HepG2 (cell line): ENCODE measurements around the gene OST4. TPM values are rescaled to one million over a fixed set of nuclear protein-coding genes. Genes with fewer than 3 reads are reported as not detected.

Experiments used
- AGO1 ChIP-seq: fragments of 200-400 bp; formaldehyde crosslinking; IDR thresholded peaks from 2 replicates; pipeline ENCODE4 v1.6.1; 2017; ENCODE audit warnings: mild to moderate bottlenecking, low read depth, low read length, moderate library complexity; ENCODE audit not compliant: poor library complexity, severe bottlenecking
- DRAP1 ChIP-seq: IDR thresholded peaks from 2 replicates; pipeline ENCODE4 v1.6.1; 2016; ENCODE audit warnings: missing genetic modification reagents, missing compliant biosample characterization
- EED ChIP-seq: sonication (generic); formaldehyde crosslinking; IDR thresholded peaks from 2 replicates; pipeline ENCODE4 v1.5.0; 2020; ENCODE audit warnings: mild to moderate bottlenecking, missing genetic modification reagents
- HOXA9 ChIP-seq: sonication (generic); formaldehyde crosslinking; IDR thresholded peaks from 2 replicates; pipeline ENCODE4 v1.8.1; 2022; ENCODE audit warnings: missing genetic modification reagents, mild to moderate bottlenecking, moderate library complexity, borderline replicate concordance
- MAZ ChIP-seq, 2 experiments: sonication (generic) in 1 of 2; formaldehyde crosslinking in 1 of 2; IDR thresholded peaks; 2 replicates each; pipeline versions ENCODE4 v1.5.0 to v1.6.1; 2012 to 2020; ENCODE audit warnings: low read depth in 2 of 2, mild to moderate bottlenecking in 2 of 2, borderline replicate concordance in 1 of 2, improper control_type of control experiment in 1 of 2, low read length in 1 of 2, missing genetic modification reagents in 1 of 2, moderate library complexity in 1 of 2
- MED13 ChIP-seq: sonication (generic); formaldehyde crosslinking; IDR thresholded peaks from 2 replicates; pipeline ENCODE4 v1.5.0; 2020; ENCODE audit warnings: missing genetic modification reagents
- MTA3 ChIP-seq: sonication (generic); formaldehyde crosslinking; IDR thresholded peaks from 2 replicates; pipeline ENCODE4 v1.4.0; 2020; ENCODE audit warnings: missing genetic modification reagents
- NCOA2 ChIP-seq: sonication (generic); formaldehyde crosslinking; IDR thresholded peaks from 2 replicates; pipeline ENCODE4 v1.8.0; 2022; ENCODE audit warnings: inconsistent platforms
- NCOA5 ChIP-seq: sonication (generic); formaldehyde crosslinking; IDR thresholded peaks from 2 replicates; pipeline ENCODE4 v1.4.0; 2020; ENCODE audit warnings: missing genetic modification reagents
- POGK ChIP-seq: sonication (generic); formaldehyde crosslinking; conservative IDR thresholded peaks from 2 replicates; pipeline ENCODE4 v1.8.0; 2022; ENCODE audit warnings: mild to moderate bottlenecking, moderate library complexity, missing genetic modification reagents
- SIN3A ChIP-seq: IDR thresholded peaks from 2 replicates; pipeline ENCODE4 v1.6.1; 2011; ENCODE audit warnings: low read depth, mild to moderate bottlenecking, control low read depth, low read length, borderline replicate concordance
- SNAPC5 ChIP-seq: sonication (generic); formaldehyde crosslinking; IDR thresholded peaks from 2 replicates; pipeline ENCODE4 v1.8.1; 2023; ENCODE audit warnings: mild to moderate bottlenecking, missing genetic modification reagents, borderline replicate concordance
- SP4 ChIP-seq: sonication (generic); formaldehyde crosslinking; IDR thresholded peaks from 2 replicates; pipeline ENCODE4 v1.8.1; 2023; ENCODE audit warnings: mild to moderate bottlenecking, missing genetic modification reagents
- TIGD3 ChIP-seq: sonication (generic); formaldehyde crosslinking; IDR thresholded peaks from 2 replicates; pipeline ENCODE4 v1.5.1; 2020; ENCODE audit warnings: mild to moderate bottlenecking, missing genetic modification reagents, borderline replicate concordance
- ZKSCAN5 ChIP-seq: sonication (generic); formaldehyde crosslinking; IDR thresholded peaks from 2 replicates; pipeline ENCODE4 v1.5.1; 2020; ENCODE audit warnings: mild to moderate bottlenecking, missing genetic modification reagents
- ZNF180 ChIP-seq: sonication (generic); formaldehyde crosslinking; IDR thresholded peaks from 2 replicates; pipeline ENCODE4 v1.4.0; 2020; ENCODE audit warnings: low read depth, missing genetic modification reagents, borderline replicate concordance
- ZNF251 ChIP-seq: sonication (generic); formaldehyde crosslinking; IDR thresholded peaks from 2 replicates; pipeline ENCODE4 v1.9.0; 2021; ENCODE audit warnings: mild to moderate bottlenecking, missing genetic modification reagents
- ZNF280B ChIP-seq: sonication (generic); formaldehyde crosslinking; IDR thresholded peaks from 2 replicates; pipeline ENCODE4 v1.5.0; 2020; ENCODE audit warnings: missing genetic modification reagents, mild to moderate bottlenecking, borderline replicate concordance
- ZNF335 ChIP-seq: sonication (generic); formaldehyde crosslinking; IDR thresholded peaks from 2 replicates; pipeline ENCODE4 v1.4.0; 2020; ENCODE audit warnings: missing genetic modification reagents
- ZNF382 ChIP-seq: sonication (generic); formaldehyde crosslinking; IDR thresholded peaks from 2 replicates; pipeline ENCODE4 v1.5.0; 2020; ENCODE audit warnings: missing genetic modification reagents, mild to moderate bottlenecking, borderline replicate concordance
- ZNF790 ChIP-seq: sonication (generic); formaldehyde crosslinking; IDR thresholded peaks from 2 replicates; pipeline ENCODE4 v1.8.0; 2022; ENCODE audit warnings: missing genetic modification reagents, mild to moderate bottlenecking, borderline replicate concordance
- ZNF850 ChIP-seq: sonication (generic); formaldehyde crosslinking; conservative IDR thresholded peaks from 2 replicates; pipeline ENCODE4 v1.9.0; 2021; ENCODE audit warnings: mild to moderate bottlenecking, missing genetic modification reagents
- ZSCAN25 ChIP-seq: sonication (generic); formaldehyde crosslinking; IDR thresholded peaks from 2 replicates; pipeline ENCODE4 v1.8.0; 2022; ENCODE audit warnings: mild to moderate bottlenecking, missing genetic modification reagents
- polyA plus RNA-seq, 8 experiments: library from polyadenylated mRNA; depleted of rRNA in 3 of 8; stranded (reverse) in 7 of 8; unstranded in 1 of 8; fragments of >200 nt; fragmentation: Illumina TruSeq in 4 of 8; extraction: Trizol in 4 of 8; gene quantifications; 2 replicates each; pipeline versions ENCODE4 v1.2.1 to v1.2.3, GENCODE V29; 2011 to 2016; ENCODE audit warnings: low read depth in 4 of 8, missing spikeins in 1 of 8, mixed read lengths in 1 of 8; ENCODE audit not compliant: insufficient read depth in 1 of 8
- total RNA-seq, 5 experiments: library from RNA; depleted of rRNA; stranded (reverse); fragments of >200 nt; fragmentation: Illumina TruSeq; extraction: Trizol; gene quantifications; 2 replicates each; pipeline ENCODE4 v1.2.3, GENCODE V29; 2016; ENCODE audit warnings: low read depth in 1 of 5

Gene OST4
- total and polyA plus RNA-seq, 2 of the 13 experiments (the other 11 are each of a cell fraction or from before 2014, with no cell fraction given): 498 to 584 TPM

GRCh38 chr2:27086724-27087593, 15.5 kb upstream of the OST4 start, which contains the start of gene KHK (continued):
- TF ChIP-seq ZNF251 (CRISPR knock-in tag): no peak
- TF ChIP-seq NCOA2 (CRISPR knock-in tag): peak; percentile 12; the same call in 1 of the 2 replicates
- peak; percentile 84 for TF ChIP-seq ZSCAN25 (CRISPR knock-in tag)
- no peak for TF ChIP-seq NCOA5 (CRISPR knock-in tag)
- TF ChIP-seq AGO1: peak; percentile 19
- peak; percentile 67; the same call in 1 of the 2 replicates for TF ChIP-seq ZNF790 (CRISPR knock-in tag)
- TF ChIP-seq MED13 (CRISPR knock-in tag): peak; percentile 21; the same call in 1 of the 2 replicates
- peak; percentile 87; the same call in 1 of the 2 replicates for TF ChIP-seq EED (CRISPR knock-in tag)
- TF ChIP-seq ZNF280B: peak; percentile 77; the same call in 1 of the 2 replicates
- TF ChIP-seq ZNF180 (CRISPR knock-in tag): no peak
- no peak for TF ChIP-seq ZNF850
- peak; percentile 8 for TF ChIP-seq SIN3A
- peak; percentile 93 for TF ChIP-seq DRAP1 (CRISPR knock-in tag)
- TF ChIP-seq TIGD3 (CRISPR knock-in tag): 0 out of 2 replicates have a peak, but pooled peaks have one; percentile 1
- TF ChIP-seq SP4: peak; percentile 85
- TF ChIP-seq ZKSCAN5: no peak
- no peak for TF ChIP-seq MTA3 (CRISPR knock-in tag)
- peak; percentile 84; the same call in 1 of the 2 replicates for TF ChIP-seq POGK (CRISPR knock-in tag)
- 0 out of 2 replicates have a peak, but pooled peaks have one; percentile 54 for TF ChIP-seq HOXA9 (CRISPR knock-in tag)
- TF ChIP-seq ZNF382 (CRISPR knock-in tag): no peak
- no peak for TF ChIP-seq SNAPC5 (CRISPR knock-in tag)
- TF ChIP-seq MAZ (IDR thresholded peaks at IDR 0.05; ENCODE audit: borderline replicate concordance, low read depth, low read length): no peak
- TF ChIP-seq MAZ (CRISPR knock-in tag; IDR thresholded peaks at IDR 0.05; ENCODE audit: low read depth): peak; percentile 74; the same call in 1 of the 2 replicates
- TF ChIP-seq ZNF335: 0 out of 2 replicates have a peak, but pooled peaks have one; percentile 52
